Measurements from ENCODE around the gene SLC35F3.
"Not testable (repeated sequence)": the region's sequence is repeated elsewhere in the genome, so short reads cannot be mapped to it uniquely, and the experiment has no call there.

The SLC35F3 gene

GRCh38 chr1:234231061-234231892, 326.8 kb downstream of the SLC35F3 start:
- no peak for DNase-seq

- DNase-seq = no peak
Measured at GRCh38 chr1:234231893-234232276, 327.4 kb downstream of the SLC35F3 start.

GRCh38 chr1:234234199-234234598, 329.7 kb downstream of the SLC35F3 start:
- DNase-seq = no peak

- no peak for DNase-seq
Measured at GRCh38 chr1:234235434-234235881, 331.0 kb downstream of the SLC35F3 start.

GRCh38 chr1:234237393-234237792, 332.9 kb downstream of the SLC35F3 start:
- DNase-seq = no peak

- no peak for DNase-seq
Measured at GRCh38 chr1:234238060-234238459, 333.6 kb downstream of the SLC35F3 start.

- DNase-seq = no peak
Measured at GRCh38 chr1:234239515-234239914, 335.0 kb downstream of the SLC35F3 start.

GRCh38 chr1:234239936-234240335, 335.5 kb downstream of the SLC35F3 start:
- no peak for DNase-seq

- DNase-seq = no peak
Measured at GRCh38 chr1:234240680-234241079, 336.2 kb downstream of the SLC35F3 start.

GRCh38 chr1:234241941-234242490, 337.5 kb downstream of the SLC35F3 start:
- DNase-seq = no peak

GRCh38 chr1:234243521-234244260, 339.2 kb downstream of the SLC35F3 start:
- no peak for DNase-seq

GRCh38 chr1:234244482-234244881, 340.0 kb downstream of the SLC35F3 start:
- DNase-seq = no peak

GRCh38 chr1:234246638-234247116, 342.2 kb downstream of the SLC35F3 start:
- DNase-seq = no peak

GRCh38 chr1:234247746-234248145, 343.3 kb downstream of the SLC35F3 start:
- DNase-seq = not testable (repeated sequence)

GRCh38 chr1:234250747-234251146, 346.3 kb downstream of the SLC35F3 start:
- no peak for DNase-seq

- no peak for DNase-seq
Measured at GRCh38 chr1:234253732-234254131, 349.3 kb downstream of the SLC35F3 start.

GRCh38 chr1:234256359-234256758, 351.9 kb downstream of the SLC35F3 start:
- no peak for DNase-seq

- DNase-seq = no peak
Measured at GRCh38 chr1:234258071-234258470, 353.6 kb downstream of the SLC35F3 start.

GRCh38 chr1:234260578-234260977, 356.1 kb downstream of the SLC35F3 start:
- no peak for DNase-seq

- DNase-seq = no peak
Measured at GRCh38 chr1:234261545-234261944, 357.1 kb downstream of the SLC35F3 start.

- DNase-seq = no peak
Measured at GRCh38 chr1:234262007-234262753, 357.7 kb downstream of the SLC35F3 start.

GRCh38 chr1:234262754-234263105, 358.3 kb downstream of the SLC35F3 start:
- no peak for DNase-seq

- no peak for DNase-seq
Measured at GRCh38 chr1:234264832-234265231, 360.4 kb downstream of the SLC35F3 start.

Data from activated CD8-positive, alpha-beta memory T cell treated with anti-CD3 and anti-CD28 coated beads for 24 hours (primary cell).